NCI-H2029 treated with DMSO at 0.1 percent for 48 hours (cell line): Measurements from ENCODE around the gene PLTP.

Experiments
- DNase-seq: peaks from one replicate; lab custom pipeline; 2025; lab: John Stamatoyannopoulos, UW

PLTP gene

GRCh38 chr20:45898285-45898684, 13.7 kb downstream of the PLTP start:
- DNase-seq: no peak

DNA sequence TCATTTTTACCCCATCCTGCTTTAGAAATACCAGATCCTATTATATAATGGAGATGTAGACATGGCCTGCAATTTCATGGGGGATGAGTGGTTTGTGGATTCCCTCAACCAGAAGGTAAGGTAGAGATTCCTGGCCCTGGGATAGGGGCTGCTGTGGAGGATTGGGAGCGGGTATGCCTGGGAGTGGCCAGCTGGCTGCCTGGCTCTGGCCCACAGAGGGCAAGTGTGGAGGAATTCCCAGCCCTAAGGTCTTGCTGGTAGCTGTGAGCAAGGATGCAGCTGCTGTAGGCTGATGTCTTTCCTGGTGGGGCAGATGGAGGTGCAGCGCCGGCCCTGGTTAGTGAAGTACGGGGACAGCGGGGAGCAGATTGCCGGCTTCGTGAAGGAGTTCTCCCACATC, 14.3 kb downstream of the PLTP start:
- DNase-seq: no peak

GRCh38 chr20:45897289-45897688, 14.7 kb downstream of the PLTP start:
- DNase-seq: no peak

- no peak for DNase-seq
These were observed 15.3 kb downstream of the PLTP start for GRCh38 chr20:45896641-45897161.

- DNase-seq: no peak
These were observed 17.2 kb downstream of the PLTP start for GRCh38 chr20:45894797-45895196.

- DNase-seq: no peak
These were observed 18.1 kb downstream of the PLTP start for GRCh38 chr20:45893831-45894230.

- no peak for DNase-seq
These were observed 19.0 kb downstream of the PLTP start for GRCh38 chr20:45892828-45893500.

DNA sequence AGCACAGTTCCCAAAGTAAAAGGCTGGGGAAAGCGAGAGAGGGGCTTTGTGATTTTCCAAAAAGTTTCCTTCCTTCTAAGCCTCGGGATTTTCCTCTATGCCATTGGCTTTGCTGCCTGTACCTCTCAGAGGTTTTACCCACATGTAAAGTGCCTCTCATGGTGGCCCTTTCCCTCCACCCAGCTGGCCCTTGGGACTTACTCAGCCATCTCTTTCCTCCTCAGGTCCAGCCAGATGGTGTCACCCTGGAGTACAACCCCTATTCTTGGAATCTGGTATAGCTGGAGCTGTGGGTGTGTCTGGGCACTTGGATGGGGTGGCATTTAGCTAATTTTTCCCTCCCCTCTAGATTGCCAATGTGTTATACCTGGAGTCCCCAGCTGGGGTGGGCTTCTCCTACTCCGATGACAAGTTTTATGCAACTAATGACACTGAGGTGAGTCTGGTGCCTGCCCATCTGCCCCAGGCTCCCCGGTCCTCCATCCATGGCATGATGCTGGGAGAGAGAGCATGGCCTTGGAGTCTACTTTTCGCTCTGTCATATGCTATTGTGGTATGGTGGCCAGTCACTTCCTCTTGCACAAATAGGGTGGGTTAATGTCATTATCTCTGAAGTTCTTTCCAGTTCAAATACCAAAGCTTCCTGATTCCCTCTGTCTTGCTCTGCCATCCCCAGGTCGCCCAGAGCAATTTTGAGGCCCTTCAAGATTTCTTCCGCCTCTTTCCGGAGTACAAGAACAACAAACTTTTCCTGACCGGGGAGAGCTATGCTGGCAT, 19.7 kb downstream of the PLTP start:
- DNase-seq: no peak

DNA sequence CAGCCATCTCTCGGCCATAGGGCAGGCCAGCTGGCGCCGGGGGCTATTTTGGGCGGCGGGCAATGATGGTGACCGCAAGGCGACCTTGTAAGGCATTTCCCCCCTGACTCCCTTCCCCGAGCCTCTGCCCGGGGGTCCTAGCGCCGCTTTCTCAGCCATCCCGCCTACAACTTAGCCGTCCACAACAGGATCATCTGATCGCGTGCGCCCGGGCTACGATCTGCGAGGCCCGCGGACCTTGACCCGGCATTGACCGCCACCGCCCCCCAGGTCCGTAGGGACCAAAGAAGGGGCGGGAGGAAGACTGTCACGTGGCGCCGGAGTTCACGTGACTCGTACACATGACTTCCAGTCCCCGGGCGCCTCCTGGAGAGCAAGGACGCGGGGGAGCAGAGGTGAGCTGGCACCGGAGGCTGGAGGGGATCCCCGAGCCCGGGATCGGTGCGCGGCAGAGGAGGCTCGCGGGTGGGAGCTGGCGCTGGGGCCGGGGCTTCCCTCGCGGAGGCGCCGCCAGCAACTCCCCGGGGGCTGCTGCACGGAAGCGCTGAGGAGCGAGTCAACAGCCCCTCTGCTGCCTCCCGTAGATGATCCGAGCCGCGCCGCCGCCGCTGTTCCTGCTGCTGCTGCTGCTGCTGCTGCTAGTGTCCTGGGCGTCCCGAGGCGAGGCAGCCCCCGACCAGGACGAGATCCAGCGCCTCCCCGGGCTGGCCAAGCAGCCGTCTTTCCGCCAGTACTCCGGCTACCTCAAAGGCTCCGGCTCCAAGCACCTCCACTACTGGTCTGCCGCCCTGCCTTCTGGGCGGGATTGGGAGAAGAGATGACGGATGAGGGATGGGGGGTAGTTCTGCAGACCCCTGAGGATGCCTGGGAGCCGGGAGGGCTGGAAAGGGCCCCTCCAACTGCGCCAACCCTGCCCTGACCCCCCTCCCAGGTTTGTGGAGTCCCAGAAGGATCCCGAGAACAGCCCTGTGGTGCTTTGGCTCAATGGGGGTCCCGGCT, 20.7 kb downstream of the PLTP start, which contains the start of the genes CTSA and NEURL2:
Gene CTSA (plus strand): TSS at position 351 of the 999 bp plus-strand sequence. CDS start 234 bp downstream, at position 585.
Gene NEURL2 (minus strand): TSS at position 224 of the 999 bp plus-strand sequence. CDS start 217 bp downstream, at position 7.
- peak; percentile 23 for DNase-seq

GRCh38 chr20:45890077-45890984, 21.6 kb downstream of the PLTP start:
- DNase-seq: peak; percentile 12

GRCh38 chr20:45888681-45889080, 23.3 kb downstream of the PLTP start:
- DNase-seq: no peak

DNA sequence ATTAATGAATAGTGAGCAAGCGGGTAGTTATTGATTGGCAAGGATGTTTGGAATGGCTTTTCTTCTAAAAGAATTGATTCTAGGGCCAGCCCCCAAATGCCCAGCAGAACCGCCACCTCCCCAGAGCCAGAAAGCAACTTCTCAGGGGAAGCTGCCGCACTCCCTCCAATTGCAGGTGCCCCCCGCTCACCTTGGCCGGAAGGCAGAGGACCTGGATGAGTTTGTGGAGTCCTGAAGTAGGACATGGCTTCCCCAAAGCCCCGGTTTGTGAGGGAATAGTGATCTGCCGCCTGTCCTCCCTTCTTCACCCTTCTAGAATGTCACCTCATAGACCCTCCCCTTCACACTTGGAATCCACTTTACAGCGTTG, 24.6 kb downstream of the PLTP start, which contains the start of gene SPATA25:
Gene SPATA25 (minus strand): TSS at position 277 of the 370 bp plus-strand sequence. CDS start 32 bp downstream, at position 245.
- DNase-seq: no peak

DNA sequence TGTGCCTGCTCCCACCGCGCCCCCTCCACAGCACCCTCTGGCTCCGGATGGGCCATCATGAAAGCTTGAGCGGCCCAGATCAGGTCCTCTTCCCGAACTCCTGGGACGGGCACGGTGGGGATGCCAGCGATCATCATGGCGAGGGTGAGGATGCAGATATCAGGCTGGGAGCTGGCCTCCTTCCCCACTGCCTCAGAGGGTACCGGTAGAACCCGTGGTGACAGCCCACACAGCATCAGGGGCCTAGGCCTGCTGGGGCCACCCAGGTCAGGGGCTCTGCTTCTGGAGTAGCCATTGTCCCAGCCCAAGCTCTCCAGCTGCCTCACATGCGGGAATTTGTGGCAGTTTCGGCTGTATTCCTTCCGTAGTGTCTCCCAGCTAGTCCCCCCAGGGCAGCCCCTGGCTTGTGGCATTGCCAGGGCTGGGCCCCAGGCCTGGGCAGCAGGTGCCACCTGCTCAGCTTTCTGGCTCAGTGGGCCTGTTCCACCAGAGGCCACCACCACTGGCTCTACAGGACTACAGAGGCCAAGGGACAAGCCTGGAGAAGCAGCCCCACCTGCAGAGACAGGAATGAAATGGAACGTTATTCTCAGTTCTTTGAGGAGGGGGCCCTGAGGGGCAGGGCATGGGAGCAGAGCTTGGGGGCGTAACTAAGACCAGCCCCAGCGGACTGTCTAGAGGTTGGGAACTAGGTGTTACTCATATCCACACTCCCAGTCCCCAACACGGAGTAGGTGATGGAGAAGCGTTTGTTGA, 25.2 kb downstream of the PLTP start:
- DNase-seq: no peak

- no peak for DNase-seq
These were observed 28.9 kb downstream of the PLTP start for GRCh38 chr20:45883100-45883469.

- no peak for DNase-seq
These were observed 29.4 kb downstream of the PLTP start for GRCh38 chr20:45882469-45883099.

- DNase-seq: peak; percentile 95
These were observed 30.8 kb downstream of the PLTP start, which contains the start of gene ZSWIM1 for GRCh38 chr20:45880988-45881788. Gene ZSWIM1 (plus strand): TSS chr20:45881227. CDS start chr20:45882593, 1,366 bp downstream.

DNA sequence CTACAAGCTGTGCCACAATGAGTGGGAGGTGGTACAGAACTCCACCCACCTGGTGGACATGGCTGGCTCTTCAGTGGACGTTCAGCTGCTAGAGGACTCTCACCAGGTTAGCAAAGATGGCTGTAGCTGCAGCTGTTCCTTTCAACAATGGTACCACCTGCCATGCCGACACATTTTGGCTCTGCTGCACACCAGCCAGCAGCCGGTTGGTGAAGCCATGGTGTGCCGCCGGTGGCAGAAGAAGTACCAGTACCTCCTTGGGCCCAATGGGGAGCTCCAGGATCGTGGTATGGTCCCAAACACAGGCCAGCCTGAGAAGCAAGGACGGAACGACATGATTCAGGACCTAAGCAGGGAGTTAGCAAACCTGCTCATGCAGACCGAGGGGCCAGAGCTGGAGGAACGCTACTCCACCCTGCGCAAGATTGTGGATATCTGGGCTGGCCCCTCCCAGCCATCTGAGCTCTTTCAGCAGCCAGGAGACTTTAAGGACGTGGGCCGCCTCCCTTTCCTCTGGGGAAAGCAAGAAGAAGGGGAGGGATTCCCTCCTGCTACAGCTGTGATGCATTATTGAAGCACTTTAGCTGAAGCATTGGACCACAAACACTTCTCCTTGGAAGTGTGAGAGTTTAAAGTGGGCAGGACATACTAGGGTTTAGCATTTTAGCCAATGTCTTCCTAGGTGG, 33.7 kb downstream of the PLTP start:
- no peak for DNase-seq

- no peak for DNase-seq
These were observed 37.4 kb downstream of the PLTP start for GRCh38 chr20:45874576-45874975.
